ENCODE measurements around the gene SLC35E2B.
"Not testable (repeated sequence)": the region's sequence is repeated elsewhere in the genome, so short reads cannot be mapped to it uniquely, and the experiment has no call there.

The SLC35E2B gene

GRCh38 chr1:1684031-1684681 lies 8.4 kb downstream of the SLC35E2B start:
- Histone ChIP-seq H3K27me3 (ENCODE audit: control insufficient read depth, insufficient read depth, low read length, poor library complexity, severe bottlenecking) (no peaks in the 10 kb centered on the region), H3K36me3 (ENCODE audit: control insufficient read depth, insufficient read depth, low read length) (peaks cover 7% of the 10 kb centered on the region), H3K27ac (ENCODE audit: insufficient read depth, low read depth, low read length, poor library complexity, severe bottlenecking) (no peak overlapping the region), H3K9me3 (ENCODE audit: control insufficient read depth, low read length) (no peaks in the 10 kb centered on the region), H3K4me1 (ENCODE audit: control insufficient read depth, insufficient read depth, low read length) (no peaks in the 10 kb centered on the region), H3K4me3 (ENCODE audit: insufficient read depth, low read depth, low read length) (no peak overlapping the region)
- 92 to 93% methylated on average over 28 of the region's 28 CpGs for WGBS, 2 experiments

- H3K27ac ChIP-seq (ENCODE audit: insufficient read depth, low read depth, low read length, poor library complexity, severe bottlenecking): no peak overlapping the region
Measured at GRCh38 chr1:1683104-1683905, 9.3 kb downstream of the SLC35E2B start.

GRCh38 chr1:1680912-1681273 lies 11.7 kb downstream of the SLC35E2B start:
- no peak overlapping the region for H3K27ac ChIP-seq (ENCODE audit: insufficient read depth, low read depth, low read length, poor library complexity, severe bottlenecking)
- H3K27me3 ChIP-seq (ENCODE audit: control insufficient read depth, insufficient read depth, low read length, poor library complexity, severe bottlenecking): no peaks in the 10 kb centered on the region
- H3K4me1 ChIP-seq (ENCODE audit: control insufficient read depth, insufficient read depth, low read length): no peaks in the 10 kb centered on the region
- H3K36me3 ChIP-seq (ENCODE audit: control insufficient read depth, insufficient read depth, low read length): peaks cover 7% of the 10 kb centered on the region
- 87 to 88% methylated on average over 11 of the region's 11 CpGs for WGBS, 2 experiments
- no peaks in the 10 kb centered on the region for H3K9me3 ChIP-seq (ENCODE audit: control insufficient read depth, low read length)
- H3K4me3 ChIP-seq (ENCODE audit: insufficient read depth, low read depth, low read length): no peak overlapping the region

More at GRCh38 chr1:1683104-1683905, 9.3 kb downstream of the SLC35E2B start:
- Histone ChIP-seq H3K36me3 (ENCODE audit: control insufficient read depth, insufficient read depth, low read length) (peaks cover 7% of the 10 kb centered on the region), H3K4me1 (ENCODE audit: control insufficient read depth, insufficient read depth, low read length) (no peaks in the 10 kb centered on the region), H3K4me3 (ENCODE audit: insufficient read depth, low read depth, low read length) (no peak overlapping the region), H3K27me3 (ENCODE audit: control insufficient read depth, insufficient read depth, low read length, poor library complexity, severe bottlenecking) (no peaks in the 10 kb centered on the region), H3K9me3 (ENCODE audit: control insufficient read depth, low read length) (no peaks in the 10 kb centered on the region)
- 79 to 84% methylated on average over 26 of the region's 26 CpGs for WGBS, 2 experiments

- Histone ChIP-seq H3K27me3 (ENCODE audit: control insufficient read depth, insufficient read depth, low read length, poor library complexity, severe bottlenecking) (no peaks in the 10 kb centered on the region), H3K4me3 (ENCODE audit: insufficient read depth, low read depth, low read length) (no peak overlapping the region), H3K9me3 (ENCODE audit: control insufficient read depth, low read length) (no peaks in the 10 kb centered on the region), H3K4me1 (ENCODE audit: control insufficient read depth, insufficient read depth, low read length) (no peaks in the 10 kb centered on the region), H3K36me3 (ENCODE audit: control insufficient read depth, insufficient read depth, low read length) (peaks cover 7% of the 10 kb centered on the region), H3K27ac (ENCODE audit: insufficient read depth, low read depth, low read length, poor library complexity, severe bottlenecking) (no peak overlapping the region)
- 93 to 95% methylated on average over 32 of the region's 32 CpGs for WGBS, 2 experiments
Measured at GRCh38 chr1:1680031-1680911, 12.3 kb downstream of the SLC35E2B start.

GRCh38 chr1:1678581-1679380 lies 13.8 kb downstream of the SLC35E2B start:
- H3K27ac ChIP-seq (ENCODE audit: insufficient read depth, low read depth, low read length, poor library complexity, severe bottlenecking): no peak overlapping the region
- no peaks in the 10 kb centered on the region for H3K9me3 ChIP-seq (ENCODE audit: control insufficient read depth, low read length)
- WGBS, 2 experiments: 82% methylated on average over 24 of the region's 24 CpGs
- peaks cover 5% of the 10 kb centered on the region for H3K36me3 ChIP-seq (ENCODE audit: control insufficient read depth, insufficient read depth, low read length)
- H3K4me3 ChIP-seq (ENCODE audit: insufficient read depth, low read depth, low read length): no peak overlapping the region
- no peaks in the 10 kb centered on the region for H3K27me3 ChIP-seq (ENCODE audit: control insufficient read depth, insufficient read depth, low read length, poor library complexity, severe bottlenecking)
- H3K4me1 ChIP-seq (ENCODE audit: control insufficient read depth, insufficient read depth, low read length): no peaks in the 10 kb centered on the region

- Histone ChIP-seq H3K36me3 (ENCODE audit: control insufficient read depth, insufficient read depth, low read length) (peaks cover under 1% of the 10 kb centered on the region), H3K4me1 (ENCODE audit: control insufficient read depth, insufficient read depth, low read length) (no peaks in the 10 kb centered on the region), H3K27me3 (ENCODE audit: control insufficient read depth, insufficient read depth, low read length, poor library complexity, severe bottlenecking) (no peaks in the 10 kb centered on the region), H3K9me3 (ENCODE audit: control insufficient read depth, low read length) (no peaks in the 10 kb centered on the region), H3K4me3 (ENCODE audit: insufficient read depth, low read depth, low read length) (no peak overlapping the region), H3K27ac (ENCODE audit: insufficient read depth, low read depth, low read length, poor library complexity, severe bottlenecking) (no peak overlapping the region)
- WGBS, 2 experiments: 94 to 96% methylated on average over 39 of the region's 39 CpGs
Measured at GRCh38 chr1:1677718-1678580, 14.6 kb downstream of the SLC35E2B start.

- not testable (repeated sequence) for H3K36me3 ChIP-seq (ENCODE audit: control insufficient read depth, insufficient read depth, low read length); H3K4me3 ChIP-seq (ENCODE audit: insufficient read depth, low read depth, low read length); H3K27ac ChIP-seq (ENCODE audit: insufficient read depth, low read depth, low read length, poor library complexity, severe bottlenecking); H3K27me3 ChIP-seq (ENCODE audit: control insufficient read depth, insufficient read depth, low read length, poor library complexity, severe bottlenecking); H3K9me3 ChIP-seq (ENCODE audit: control insufficient read depth, low read length); H3K4me1 ChIP-seq (ENCODE audit: control insufficient read depth, insufficient read depth, low read length)
- whole genome bisulfite sequencing, 2 experiments: 80 to 100% methylated on average over 1 to 3 of the region's 21 CpGs
Measured at GRCh38 chr1:1676087-1676486, 16.5 kb downstream of the SLC35E2B start.

- not testable (repeated sequence) for H3K9me3 ChIP-seq (ENCODE audit: control insufficient read depth, low read length)
Measured at GRCh38 chr1:1675218-1675617, 17.4 kb downstream of the SLC35E2B start.

GRCh38 chr1:1674806-1675205 lies 17.8 kb downstream of the SLC35E2B start:
- H3K27me3 ChIP-seq (ENCODE audit: control insufficient read depth, insufficient read depth, low read length, poor library complexity, severe bottlenecking); H3K4me3 ChIP-seq (ENCODE audit: insufficient read depth, low read depth, low read length); H3K4me1 ChIP-seq (ENCODE audit: control insufficient read depth, insufficient read depth, low read length); H3K27ac ChIP-seq (ENCODE audit: insufficient read depth, low read depth, low read length, poor library complexity, severe bottlenecking); H3K9me3 ChIP-seq (ENCODE audit: control insufficient read depth, low read length): not testable (repeated sequence)
- WGBS, 2 experiments: 87 to 88% methylated on average over 14 to 15 of the region's 21 CpGs
- H3K36me3 ChIP-seq (ENCODE audit: control insufficient read depth, insufficient read depth, low read length): peaks cover 14% of the 10 kb centered on the region

More at GRCh38 chr1:1675218-1675617, 17.4 kb downstream of the SLC35E2B start:
- H3K4me1 ChIP-seq (ENCODE audit: control insufficient read depth, insufficient read depth, low read length); H3K27ac ChIP-seq (ENCODE audit: insufficient read depth, low read depth, low read length, poor library complexity, severe bottlenecking); H3K4me3 ChIP-seq (ENCODE audit: insufficient read depth, low read depth, low read length); H3K27me3 ChIP-seq (ENCODE audit: control insufficient read depth, insufficient read depth, low read length, poor library complexity, severe bottlenecking): not testable (repeated sequence)
- H3K36me3 ChIP-seq (ENCODE audit: control insufficient read depth, insufficient read depth, low read length): peaks cover 12% of the 10 kb centered on the region
- WGBS, 2 experiments: 91 to 99% methylated on average over 6 to 9 of the region's 18 CpGs

All from ectodermal cell (in vitro differentiated cells).